Omental fat pad (tissue), 4 donors: ENCODE measurements around the gene ZNF654. TPM values are rescaled to one million over a fixed set of nuclear protein-coding genes. Genes with fewer than 3 reads are reported as not detected.
"Not testable (repeated sequence)": the region's sequence is repeated elsewhere in the genome, so short reads cannot be mapped to it uniquely, and the experiment has no call there.

Experiments
- ATAC-seq: fragments of 150-250 bp; one replicate; pipeline ENCODE4 v1.9.1; 2016; ENCODE audit warnings: mild to moderate bottlenecking, moderate library complexity; ENCODE audit not compliant: low FRiP score
- DNase-seq: peaks from one replicate; pipeline ENCODE4 v3.0.0-alpha.2; 2019; ENCODE audit warnings: low spot score
- CTCF ChIP-seq, 3 donors: fragments of 450-650 bp; IDR thresholded peaks; one replicate each; pipeline ENCODE4 v1.5.1; 2016 to 2017; ENCODE audit warnings: antibody characterized with exemption in 3 of 3, mild to moderate bottlenecking in 3 of 3, moderate library complexity in 2 of 3
- total RNA-seq, 4 donors: library from RNA; depleted of rRNA; stranded (reverse); fragments of >200 nt; gene quantifications; one replicate each; pipeline ENCODE4 v1.1.0, GENCODE V29; 2016

The ZNF654 gene
- total RNA-seq, 4 donors from 2014 or later: 12.5 to 19.2 (median 16.0) TPM

- TF ChIP-seq CTCF (IDR thresholded peaks at IDR 0.05): no peak
- DNase-seq (no peak), ATAC-seq (no peak)
Observed at GRCh38 chr3:88167173-88167572, 108.1 kb downstream of the ZNF654 start.

GRCh38 chr3:88167704-88168103 is 108.6 kb downstream of the ZNF654 start:
- ATAC-seq (no peak), DNase-seq (no peak)
- TF ChIP-seq CTCF (IDR thresholded peaks at IDR 0.05): no peak

GRCh38 chr3:88168171-88168570 is 109.1 kb downstream of the ZNF654 start:
- no peak for TF ChIP-seq CTCF (IDR thresholded peaks at IDR 0.05)
- DNase-seq: no peak
- ATAC-seq: no peak

GRCh38 chr3:88180398-88180999 is 121.4 kb downstream of the ZNF654 start:
- ATAC-seq: no peak
- TF ChIP-seq CTCF (IDR thresholded peaks at IDR 0.05): no peak
- no peak for DNase-seq

- not testable (repeated sequence) for DNase-seq, ATAC-seq
Observed at GRCh38 chr3:88182165-88182918, 123.3 kb downstream of the ZNF654 start.

- DNase-seq: no peak
- no peak for ATAC-seq
- no peak for TF ChIP-seq CTCF (IDR thresholded peaks at IDR 0.05)
Observed at GRCh38 chr3:88188436-88188835, 129.4 kb downstream of the ZNF654 start.

GRCh38 chr3:88189361-88189810 is 130.3 kb downstream of the ZNF654 start:
- no peak for TF ChIP-seq CTCF (IDR thresholded peaks at IDR 0.05)
- ATAC-seq (no peak), DNase-seq (no peak)
